Omental fat pad (tissue), 4 donors: Measurements from ENCODE around the gene ATP6V0A4. TPM values are rescaled to one million over a fixed set of nuclear protein-coding genes. Genes with fewer than 3 reads are reported as not detected.
"Not testable (repeated sequence)": the region's sequence is repeated elsewhere in the genome, so short reads cannot be mapped to it uniquely, and the experiment has no call there.

Experiments used
- ATAC-seq: fragments of 150-250 bp; one replicate; pipeline ENCODE4 v1.9.1; 2016; ENCODE audit warnings: mild to moderate bottlenecking, moderate library complexity; ENCODE audit not compliant: low FRiP score
- DNase-seq: peaks from one replicate; pipeline ENCODE4 v3.0.0-alpha.2; 2019; ENCODE audit warnings: low spot score
- CTCF ChIP-seq, 3 donors: fragments of 450-650 bp; IDR thresholded peaks; one replicate each; pipeline ENCODE4 v1.5.1; 2016 to 2017; ENCODE audit warnings: antibody characterized with exemption in 3 of 3, mild to moderate bottlenecking in 3 of 3, moderate library complexity in 2 of 3
- total RNA-seq, 4 donors: library from RNA; depleted of rRNA; stranded (reverse); fragments of >200 nt; gene quantifications; one replicate each; pipeline ENCODE4 v1.1.0, GENCODE V29; 2016

ATP6V0A4 gene
- total RNA-seq, 4 donors from 2014 or later = not detected

GRCh38 chr7:138809346-138809745 is 11.3 kb upstream of the ATP6V0A4 start:
- no peak for DNase-seq
- no peak for TF ChIP-seq CTCF (IDR thresholded peaks at IDR 0.05)
- ATAC-seq = no peak

GRCh38 chr7:138804618-138805017 is 6.6 kb upstream of the ATP6V0A4 start:
- TF ChIP-seq CTCF (IDR thresholded peaks at IDR 0.05) = no peak
- ATAC-seq = no peak
- no peak for DNase-seq

GRCh38 chr7:138802706-138803105 is 4.7 kb upstream of the ATP6V0A4 start:
- ATAC-seq (no peak), DNase-seq (no peak)
- TF ChIP-seq CTCF (IDR thresholded peaks at IDR 0.05) = no peak

- no peak for ATAC-seq
- no peak for TF ChIP-seq CTCF (IDR thresholded peaks at IDR 0.05)
- DNase-seq = no peak
Observed at GRCh38 chr7:138801256-138801655, 3.3 kb upstream of the ATP6V0A4 start.

GRCh38 chr7:138799336-138800000 is 1.5 kb upstream of the ATP6V0A4 start:
- TF ChIP-seq CTCF (IDR thresholded peaks at IDR 0.05) = no peak
- ATAC-seq (no peak), DNase-seq (no peak)

GRCh38 chr7:138798836-138799235 is 840 bp upstream of the ATP6V0A4 start:
- no peak for DNase-seq
- no peak for TF ChIP-seq CTCF (IDR thresholded peaks at IDR 0.05)

GRCh38 chr7:138797046-138797445 is 950 bp downstream of the ATP6V0A4 start:
- not testable (repeated sequence) for DNase-seq, ATAC-seq

More at GRCh38 chr7:138798836-138799235, 840 bp upstream of the ATP6V0A4 start:
- no peak for ATAC-seq
